Tibial nerve (tissue), 4 donors: ENCODE measurements around the gene ATP6V1F. TPM values are rescaled to one million over a fixed set of nuclear protein-coding genes. Genes with fewer than 3 reads are reported as not detected.

Experiments
- DNase-seq, 2 donors: peaks; one replicate each; pipeline ENCODE4 v3.0.0-alpha.2; 2019; ENCODE audit warnings: low spot score in 2 of 2
- H3K27ac ChIP-seq, 4 donors: fragments of 200-600 bp; sonication (generic) in 3 of 4; one replicate each; pipeline ENCODE4 v1.5.1; 2017 to 2019; ENCODE audit warnings: mild to moderate bottlenecking in 1 of 4
- H3K27me3 ChIP-seq, 2 donors: fragments of 200-600 bp; sonication (generic) in 1 of 2; one replicate each; pipeline versions ENCODE4 v1.5.1 to v1.6.0; 2017 to 2019
- H3K36me3 ChIP-seq, 3 donors: fragments of 200-600 bp; sonication (generic); one replicate each; pipeline ENCODE4 v1.5.1; 2018 to 2019
- H3K4me1 ChIP-seq, 4 donors: fragments of 200-600 bp; sonication (generic) in 3 of 4; one replicate each; pipeline ENCODE4 v1.5.1; 2017 to 2019
- H3K4me3 ChIP-seq, 4 donors: fragments of 200-600 bp; sonication (generic) in 3 of 4; one replicate each; pipeline ENCODE4 v1.5.1; 2017 to 2019; ENCODE audit warnings: mild to moderate bottlenecking in 1 of 4, moderate library complexity in 1 of 4
- H3K9me3 ChIP-seq, 4 donors: fragments of 200-600 bp; sonication (generic) in 3 of 4; one replicate each; pipeline ENCODE4 v1.5.1; 2017 to 2019
- CTCF ChIP-seq, 5 experiments: fragments of 200-600 bp in 3 of 5; fragments of 450-650 bp in 2 of 5; sonication (generic) in 3 of 5; IDR thresholded peaks; one replicate each; pipeline ENCODE4 v1.5.1; 2016 to 2019; ENCODE audit warnings: antibody characterized with exemption in 5 of 5, mild to moderate bottlenecking in 3 of 5, moderate library complexity in 2 of 5
- EP300 ChIP-seq, 2 donors: sonication (generic); formaldehyde crosslinking; IDR thresholded peaks; one replicate each; pipeline ENCODE4 v1.6.1; 2017; ENCODE audit warnings: antibody characterized with exemption in 2 of 2, mild to moderate bottlenecking in 1 of 2
- POLR2A ChIP-seq, 2 donors: fragments of 450-650 bp; IDR thresholded peaks; one replicate each; pipeline ENCODE4 v1.6.1; 2017; ENCODE audit warnings: antibody characterized with exemption in 2 of 2, mild to moderate bottlenecking in 2 of 2, moderate library complexity in 2 of 2
- WGBS, 2 donors: methylation state at CpG; one replicate each; pipeline ENCODE4 v1.1.5; 2018; 5-methylcytosine and 5-hydroxymethylcytosine counted together
- total RNA-seq, 4 donors: library from RNA; depleted of rRNA; stranded (reverse); fragments of >200 nt; gene quantifications; one replicate each; pipeline ENCODE4 v1.1.0, GENCODE V29; 2016

Gene ATP6V1F
- total RNA-seq, 4 donors from 2014 or later: 57.9 to 122 (median 75.4) TPM

GRCh38 chr7:128836729-128837348 lies 25.8 kb upstream of the ATP6V1F start:
- WGBS, 2 donors: 65 to 74% methylated on average over 14 of the region's 14 CpGs
- Histone ChIP-seq H3K27ac (no peak overlapping the region), H3K27me3 (peaks cover 0 to 10% of the 10 kb centered on the region in 2 donors), H3K36me3 (peaks cover 0 to 18% (median 0%) of the 10 kb centered on the region in 3 donors), H3K4me3 (no peak overlapping the region), H3K4me1 (peaks cover 0 to 30% (median 15%) of the 10 kb centered on the region in 4 donors), H3K9me3 (no peaks in the 10 kb centered on the region)
- no peak for TF ChIP-seq EP300 (IDR thresholded peaks at IDR 0.05)
- no peak for TF ChIP-seq CTCF (IDR thresholded peaks at IDR 0.05)
- no peak for TF ChIP-seq POLR2A (IDR thresholded peaks at IDR 0.05)
- no peak for DNase-seq

GRCh38 chr7:128837521-128837921 lies 25.1 kb upstream of the ATP6V1F start:
- WGBS, 2 donors: 81 to 90% methylated on average over 8 to 16 of the region's 16 CpGs
- no peak overlapping the region for H3K4me3 ChIP-seq
- H3K9me3 ChIP-seq: no peaks in the 10 kb centered on the region
- H3K27me3 ChIP-seq: peaks cover 0 to 3% of the 10 kb centered on the region in 2 donors
- DNase-seq: no peak
- H3K36me3 ChIP-seq: peaks cover 0 to 21% (median 0%) of the 10 kb centered on the region in 3 donors
- peaks cover 0 to 23% (median 10%) of the 10 kb centered on the region in 4 donors for H3K4me1 ChIP-seq
- TF ChIP-seq POLR2A (IDR thresholded peaks at IDR 0.05) (no peak), EP300 (IDR thresholded peaks at IDR 0.05) (no peak), CTCF (IDR thresholded peaks at IDR 0.05) (no peak)
- no peak overlapping the region for H3K27ac ChIP-seq

GRCh38 chr7:128838109-128838779 lies 24.4 kb upstream of the ATP6V1F start:
- peaks cover 0 to 16% (median 3%) of the 10 kb centered on the region in 4 donors for H3K4me1 ChIP-seq
- no peak for DNase-seq
- peaks cover 0 to 28% (median 0%) of the 10 kb centered on the region in 3 donors for H3K36me3 ChIP-seq
- H3K9me3 ChIP-seq: no peaks in the 10 kb centered on the region
- no peak overlapping the region for H3K27ac ChIP-seq
- H3K4me3 ChIP-seq: no peak overlapping the region
- H3K27me3 ChIP-seq: no peaks in the 10 kb centered on the region
- WGBS, 2 donors: 93 to 94% methylated on average over 22 of the region's 22 CpGs
- TF ChIP-seq EP300 (IDR thresholded peaks at IDR 0.05) (no peak), CTCF (IDR thresholded peaks at IDR 0.05) (no peak), POLR2A (IDR thresholded peaks at IDR 0.05) (no peak)

GRCh38 chr7:128838981-128839731 lies 23.5 kb upstream of the ATP6V1F start:
- H3K4me3 ChIP-seq: no peak overlapping the region
- TF ChIP-seq CTCF (IDR thresholded peaks at IDR 0.05): no peak
- no peak for TF ChIP-seq POLR2A (IDR thresholded peaks at IDR 0.05)
- no peak for TF ChIP-seq EP300 (IDR thresholded peaks at IDR 0.05)
- DNase-seq: no peak
- WGBS, 2 donors: 90 to 93% methylated on average over 14 to 17 of the region's 17 CpGs
- H3K4me1 ChIP-seq: peaks cover 0 to 7% (median 0%) of the 10 kb centered on the region in 4 donors
- no peak overlapping the region for H3K27ac ChIP-seq
- no peaks in the 10 kb centered on the region for H3K27me3 ChIP-seq
- H3K9me3 ChIP-seq: no peaks in the 10 kb centered on the region
- H3K36me3 ChIP-seq: peaks cover 0 to 35% (median 0%) of the 10 kb centered on the region in 3 donors
